ENCODE measurements around the gene IDH3A. TPM values are rescaled to one million over a fixed set of nuclear protein-coding genes. Genes with fewer than 3 reads are reported as not detected.

The IDH3A gene
- total and polyA plus RNA-seq, 9 of the 15 experiments (the other 6 are each of a cell fraction or from before 2014, with no cell fraction given): 37.4 to 249 (median 107) TPM

GRCh38 chr15:78146425-78147154, 2.6 kb upstream of the IDH3A start:
- Histone ChIP-seq H3K27me3 (ENCODE audit: control insufficient read depth in 2 of 2, insufficient read depth in 2 of 2, low read length in 2 of 2) (no peaks in the 10 kb centered on the region), H3K4me2 (ENCODE audit: insufficient read depth, low read length) (peak overlapping the region; percentile 3; the same call in 1 of the 2 replicates), H3K4me3 (no peak overlapping the region), H3K9ac (ENCODE audit: insufficient read depth in 1 of 2, low read depth in 2 of 2, low read length in 2 of 2) (no peak overlapping the region; a peak in 1 of 4 replicates), H3K9me3 (replicated peaks; ENCODE audit: control insufficient read depth, insufficient read depth, low read depth, low read length) (no peaks in the 10 kb centered on the region), H3K79me2 (ENCODE audit: control insufficient read depth, insufficient read depth, low read length) (peaks cover 23% of the 10 kb centered on the region), H3K9me1 (ENCODE audit: control insufficient read depth, insufficient read depth, low read length) (no peaks in the 10 kb centered on the region), H3K4me1 (replicated peaks in 1 of 2; ENCODE audit: control insufficient read depth in 2 of 2, insufficient read depth in 2 of 2, low read length in 2 of 2) (peaks cover 20 to 23% of the 10 kb centered on the region in 2 experiments; a peak in 4 of 5 replicates), H4K20me1 (replicated peaks; ENCODE audit: control insufficient read depth, insufficient read depth, low read length) (peaks cover 2% of the 10 kb centered on the region), H3K27ac (ENCODE audit: extremely low read depth, low read depth, low read length) (no peak overlapping the region), H2AFZ (ENCODE audit: low read depth, low read length) (0 out of 2 replicates have a peak overlapping the region, but pooled peaks have one; percentile 1), H3K36me3 (ENCODE audit: control insufficient read depth, insufficient read depth, low read length) (peaks cover 6% of the 10 kb centered on the region; the same call in 1 of the 3 replicates)
- CTCF ChIA-PET (ENCODE audit: low intra/inter-chr PET ratio): no interaction called here
- peak; percentile 11 for FAIRE-seq
- no TSS peak for BruUV-seq (replicated peaks)
- WGBS (ENCODE audit: insufficient coverage, low coverage, missing lambda C conversion rate): 41% methylated on average over 4 of the region's 4 CpGs
- DNase-seq (ENCODE audit: extremely low read depth in 1 of 4, low spot score in 3 of 4): peak in 1 of 4 experiments; percentile 17
- POLR2A ChIA-PET: interaction anchor here (0.7 to 1.6 kb wide), 5 partner anchors 9 to 85 kb away, joined by 3 to 6 read pairs (median 3); no protein-coding TSS in a partner anchor
- in situ Hi-C loops (cut with MboI) (no loop called here), intact Hi-C loops (cut with micrococcal nuclease) (no loop called here)
- ATAC-seq: no peak
- no peak for TF ChIP-seq ZFPM2 (CRISPR knock-in tag; IDR thresholded peaks at IDR 0.05)
- TF ChIP-seq ESRRB (CRISPR knock-in tag; IDR thresholded peaks at IDR 0.05; ENCODE audit: borderline replicate concordance): no peak
- no peak for TF ChIP-seq ZNF316 (IDR thresholded peaks at IDR 0.05)
- TF ChIP-seq ATF1 (CRISPR knock-in tag; IDR thresholded peaks at IDR 0.05): no peak
- TF ChIP-seq ATF1 (tag; IDR thresholded peaks at IDR 0.05): 0 out of 2 replicates have a peak, but pooled peaks have one; percentile 7
- TF ChIP-seq MTA2 (IDR thresholded peaks at IDR 0.05; ENCODE audit: low read depth): no peak
- TF ChIP-seq HMG20B (CRISPR knock-in tag; IDR thresholded peaks at IDR 0.05): no peak
- TF ChIP-seq PHF8 (IDR thresholded peaks at IDR 0.05; ENCODE audit: borderline replicate concordance, low read length): no peak
- no peak for TF ChIP-seq ATF2 (CRISPR knock-in tag; IDR thresholded peaks at IDR 0.05)
- peak in 1 of 2 experiments; percentile 34; a peak in 1 of 4 replicates for TF ChIP-seq ARNT (IDR thresholded peaks at IDR 0.05)
- TF ChIP-seq BHLHE40 (IDR thresholded peaks at IDR 0.05; ENCODE audit: low read length): no peak
- TF ChIP-seq ZNF311 (CRISPR knock-in tag; IDR thresholded peaks at IDR 0.05): no peak
- TF ChIP-seq, protein P1, sequence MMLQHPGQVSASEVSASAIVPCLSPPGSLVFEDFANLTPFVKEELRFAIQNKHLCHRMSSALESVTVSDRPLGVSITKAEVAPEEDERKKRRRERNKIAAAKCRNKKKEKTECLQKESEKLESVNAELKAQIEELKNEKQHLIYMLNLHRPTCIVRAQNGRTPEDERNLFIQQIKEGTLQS (IDR thresholded peaks at IDR 0.05): peak; percentile 33; the same call in 1 of the 2 replicates
- TF ChIP-seq, protein P1 (CRISPR knock-in tag; conservative IDR thresholded peaks at IDR 0.05): no peak
- TF ChIP-seq CEBPG (CRISPR knock-in tag; IDR thresholded peaks at IDR 0.05): 0 out of 2 replicates have a peak, but pooled peaks have one; percentile 26
- TF ChIP-seq CEBPG (tag; conservative IDR thresholded peaks at IDR 0.05 in 1 of 2, IDR thresholded peaks at IDR 0.05 in 1 of 2): peak in 1 of 2 experiments; percentile 31; a peak in 1 of 4 replicates
- no peak for TF ChIP-seq ZNF561 (CRISPR knock-in tag; conservative IDR thresholded peaks at IDR 0.05)
- peak; percentile 77 for TF ChIP-seq CEBPB (tag; IDR thresholded peaks at IDR 0.05)
- no peak for TF ChIP-seq OTX1 (CRISPR knock-in tag; IDR thresholded peaks at IDR 0.05)
- no peak for TF ChIP-seq GATA2 (CRISPR knock-in tag; IDR thresholded peaks at IDR 0.05)
- TF ChIP-seq PPARD (CRISPR knock-in tag; IDR thresholded peaks at IDR 0.05): no peak
- TF ChIP-seq GTF2A2 (tag; IDR thresholded peaks at IDR 0.05): no peak
- TF ChIP-seq ZNF699 (CRISPR knock-in tag; IDR thresholded peaks at IDR 0.05; ENCODE audit: insufficient replicate concordance): no peak
- TF ChIP-seq MIER1 (IDR thresholded peaks at IDR 0.05; ENCODE audit: low read depth): no peak
